OCI-LY1 (cell line): Measurements from ENCODE around the gene TRAFD1.

Experiments used
- H2AFZ ChIP-seq: fragments of 200-600 bp; sonication (generic), shearing (Covaris generic); 2 replicates; pipeline ENCODE4 v1.6.0; 2014; ENCODE audit warnings: antibody characterized with exemption, mild to moderate bottlenecking, low read length
- H3F3A ChIP-seq: fragments of 200-600 bp; sonication (generic), shearing (Covaris generic); 2 replicates; pipeline ENCODE4 v1.6.0; 2014; ENCODE audit warnings: mild to moderate bottlenecking, antibody characterized with exemption, low read length, moderate library complexity; ENCODE audit not compliant: insufficient read depth
- H3K27ac ChIP-seq: fragments of 200-600 bp; sonication (generic); 2 replicates; pipeline ENCODE4 v1.5.1; 2014; ENCODE audit warnings: low read length, mixed run types, mild to moderate bottlenecking, low read depth; ENCODE audit not compliant: poor library complexity, severe bottlenecking
- H3K27me3 ChIP-seq: fragments of 200-600 bp; sonication (generic); 2 replicates; pipeline ENCODE4 v1.6.0; 2014; ENCODE audit warnings: antibody characterized with exemption, mild to moderate bottlenecking, low read length, moderate library complexity; ENCODE audit not compliant: insufficient read depth
- H3K36me3 ChIP-seq: fragments of 200-600 bp; sonication (generic); 2 replicates; pipeline ENCODE4 v1.6.1; 2014; ENCODE audit warnings: mild to moderate bottlenecking, antibody characterized with exemption, low read length, moderate library complexity, mixed read lengths; ENCODE audit not compliant: insufficient read depth
- H3K4me1 ChIP-seq: fragments of 200-600 bp; sonication (generic); 2 replicates; pipeline ENCODE4 v1.5.1; 2014; ENCODE audit warnings: mild to moderate bottlenecking, low read length, moderate library complexity; ENCODE audit not compliant: insufficient read depth, severe bottlenecking
- H3K4me2 ChIP-seq: fragments of 200-600 bp; sonication (generic), shearing (Covaris generic); 2 replicates; pipeline ENCODE4 v1.6.1; 2014; ENCODE audit warnings: low read length
- H3K4me3 ChIP-seq: fragments of 200-600 bp; sonication (generic); 2 replicates; pipeline ENCODE4 v1.5.1; 2014; ENCODE audit warnings: low read length, low read depth, mild to moderate bottlenecking, mixed read lengths; ENCODE audit not compliant: poor library complexity, severe bottlenecking
- H3K79me2 ChIP-seq: fragments of 200-600 bp; shearing (Covaris generic); 2 replicates; pipeline ENCODE4 v1.6.1; 2016; ENCODE audit warnings: mixed run types, low read length, mixed read lengths; ENCODE audit not compliant: insufficient read depth
- H3K9ac ChIP-seq: fragments of 200-600 bp; sonication (generic), shearing (Covaris generic); 2 replicates; pipeline ENCODE4 v1.6.1; 2014; ENCODE audit warnings: mild to moderate bottlenecking, low read length, mixed read lengths
- H3K9me2 ChIP-seq: fragments of 200-600 bp; sonication (generic), shearing (Covaris generic); 2 replicates; pipeline ENCODE4 v1.6.1; 2014; ENCODE audit warnings: low read depth, mild to moderate bottlenecking, low read length, mixed read lengths
- H3K9me3 ChIP-seq: fragments of 200-600 bp; shearing (Covaris generic); 2 replicates; pipeline ENCODE4 v1.6.1; 2014; ENCODE audit warnings: low read length, mixed read lengths
- H4K20me1 ChIP-seq: fragments of 200-600 bp; sonication (generic), shearing (Covaris generic); 2 replicates; pipeline ENCODE4 v1.6.0; 2016; ENCODE audit warnings: mild to moderate bottlenecking, low read length; ENCODE audit not compliant: insufficient read depth
- EZH2 ChIP-seq: fragments of 200-600 bp; sonication (generic), shearing (Covaris generic); IDR thresholded peaks from 2 replicates; pipeline ENCODE4 v1.8.0; 2017; ENCODE audit warnings: borderline replicate concordance, mixed run types, mild to moderate bottlenecking, antibody characterized with exemption, low read length, moderate library complexity, mixed read lengths
- TF ChIP-seq, protein P1 (sequence below): fragments of 200-600 bp; sonication (generic), shearing (Covaris generic); IDR thresholded peaks from 2 replicates; pipeline ENCODE4 v1.5.1; 2017; ENCODE audit warnings: mild to moderate bottlenecking, antibody characterized with exemption, low read length, moderate library complexity, mixed read lengths

The TRAFD1 gene

DNA sequence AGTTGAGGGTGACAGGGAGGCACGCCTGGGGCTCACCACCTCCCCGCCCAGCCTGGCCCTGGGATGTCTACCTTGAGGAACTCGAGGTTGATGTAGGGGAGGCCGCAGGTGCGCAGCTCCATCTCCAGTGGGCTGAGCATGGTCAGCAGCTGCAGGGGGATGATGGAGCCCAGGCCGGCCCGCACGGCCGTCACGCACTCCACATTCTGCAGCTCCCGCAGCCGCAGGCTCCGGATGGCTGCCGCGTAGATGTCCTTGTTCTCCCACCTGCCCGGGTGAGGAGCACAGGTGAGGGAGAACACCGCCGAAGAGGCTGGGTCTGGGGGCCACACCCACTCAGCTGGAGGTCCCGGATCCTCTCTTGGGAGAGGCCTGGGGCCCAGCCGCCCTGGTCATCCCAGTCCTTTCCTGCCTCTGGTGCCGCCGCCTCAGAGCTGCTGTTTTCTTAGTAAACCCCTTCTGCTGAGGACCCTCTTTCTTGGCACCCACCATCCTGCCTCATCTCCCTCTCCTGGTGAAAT, 38.2 kb downstream of the TRAFD1 start:
- Histone ChIP-seq H3K4me3 (no peak overlapping the region), H3K27ac (no peak overlapping the region), H2AFZ (no peak overlapping the region), H3K79me2 (no peaks in the 10 kb centered on the region), H3K36me3 (peaks cover 47% of the 10 kb centered on the region), H3K4me1 (no peaks in the 10 kb centered on the region), H3F3A (no peaks in the 10 kb centered on the region), H3K9ac (no peak overlapping the region), H3K4me2 (no peak overlapping the region), H3K27me3 (no peaks in the 10 kb centered on the region), H3K9me2 (no peaks in the 10 kb centered on the region), H3K9me3 (no peaks in the 10 kb centered on the region), H4K20me1 (no peaks in the 10 kb centered on the region)
- TF ChIP-seq, protein P1, sequence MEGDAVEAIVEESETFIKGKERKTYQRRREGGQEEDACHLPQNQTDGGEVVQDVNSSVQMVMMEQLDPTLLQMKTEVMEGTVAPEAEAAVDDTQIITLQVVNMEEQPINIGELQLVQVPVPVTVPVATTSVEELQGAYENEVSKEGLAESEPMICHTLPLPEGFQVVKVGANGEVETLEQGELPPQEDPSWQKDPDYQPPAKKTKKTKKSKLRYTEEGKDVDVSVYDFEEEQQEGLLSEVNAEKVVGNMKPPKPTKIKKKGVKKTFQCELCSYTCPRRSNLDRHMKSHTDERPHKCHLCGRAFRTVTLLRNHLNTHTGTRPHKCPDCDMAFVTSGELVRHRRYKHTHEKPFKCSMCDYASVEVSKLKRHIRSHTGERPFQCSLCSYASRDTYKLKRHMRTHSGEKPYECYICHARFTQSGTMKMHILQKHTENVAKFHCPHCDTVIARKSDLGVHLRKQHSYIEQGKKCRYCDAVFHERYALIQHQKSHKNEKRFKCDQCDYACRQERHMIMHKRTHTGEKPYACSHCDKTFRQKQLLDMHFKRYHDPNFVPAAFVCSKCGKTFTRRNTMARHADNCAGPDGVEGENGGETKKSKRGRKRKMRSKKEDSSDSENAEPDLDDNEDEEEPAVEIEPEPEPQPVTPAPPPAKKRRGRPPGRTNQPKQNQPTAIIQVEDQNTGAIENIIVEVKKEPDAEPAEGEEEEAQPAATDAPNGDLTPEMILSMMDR, result no peak
- no peak for TF ChIP-seq EZH2

DNA sequence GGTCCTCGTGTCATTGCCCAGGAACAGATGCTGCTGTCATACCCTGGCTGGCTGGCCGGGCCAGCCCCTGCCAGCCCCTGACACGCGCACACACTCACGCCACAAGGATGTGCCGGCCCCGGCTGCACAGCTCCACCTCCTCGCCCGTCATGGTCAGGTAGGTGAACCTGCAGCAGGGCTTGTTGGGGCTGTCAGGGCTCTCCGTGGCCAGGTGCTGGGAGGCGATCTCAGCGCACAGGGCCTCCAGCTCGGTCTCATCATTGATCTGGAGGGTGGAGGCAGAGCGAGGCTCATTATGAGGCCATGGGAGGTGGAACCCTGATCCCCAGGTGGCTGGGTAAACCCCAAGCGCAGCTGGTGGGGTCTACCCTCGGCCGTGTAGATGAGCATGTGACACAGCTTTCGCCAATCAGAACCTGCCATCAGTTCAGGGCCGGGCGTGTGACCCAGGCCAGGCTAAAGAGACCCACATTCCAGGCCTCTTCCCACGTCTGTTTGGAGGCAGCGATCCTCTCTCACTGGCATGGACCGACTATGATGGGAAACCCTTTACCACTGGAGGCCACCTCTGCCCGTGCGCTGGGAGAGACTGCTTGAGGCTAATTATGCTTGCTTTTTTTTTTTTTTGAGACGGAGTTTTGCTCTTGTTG, 38.8 kb downstream of the TRAFD1 start:
- H3K9me2 ChIP-seq, result no peaks in the 10 kb centered on the region
- no peaks in the 10 kb centered on the region for H3F3A ChIP-seq
- H3K79me2 ChIP-seq, result no peaks in the 10 kb centered on the region
- no peak overlapping the region for H2AFZ ChIP-seq
- peaks cover 41% of the 10 kb centered on the region for H3K36me3 ChIP-seq
- H3K4me2 ChIP-seq, result no peak overlapping the region
- H3K4me3 ChIP-seq, result no peak overlapping the region
- H3K9me3 ChIP-seq, result no peaks in the 10 kb centered on the region
- no peaks in the 10 kb centered on the region for H3K4me1 ChIP-seq
- H3K27me3 ChIP-seq, result no peaks in the 10 kb centered on the region
- no peak overlapping the region for H3K9ac ChIP-seq
- no peak overlapping the region for H3K27ac ChIP-seq
- TF ChIP-seq, protein P1, result no peak
- TF ChIP-seq EZH2, result no peak
- no peaks in the 10 kb centered on the region for H4K20me1 ChIP-seq

- TF ChIP-seq, protein P1, result no peak
- no peak for TF ChIP-seq EZH2
- Histone ChIP-seq H3K4me3 (no peak overlapping the region), H3K27ac (no peak overlapping the region), H3K9ac (no peak overlapping the region), H3K36me3 (peaks cover 26% of the 10 kb centered on the region), H3K9me3 (no peaks in the 10 kb centered on the region), H4K20me1 (no peaks in the 10 kb centered on the region), H2AFZ (no peak overlapping the region), H3K9me2 (no peaks in the 10 kb centered on the region), H3F3A (no peaks in the 10 kb centered on the region), H3K4me2 (no peak overlapping the region), H3K27me3 (no peaks in the 10 kb centered on the region), H3K4me1 (no peaks in the 10 kb centered on the region), H3K79me2 (no peaks in the 10 kb centered on the region)
Observed at GRCh38 chr12:112165624-112166023, 40.3 kb downstream of the TRAFD1 start.
